Neural progenitor cell (in vitro differentiated cells): ENCODE results near the gene RSF1. TPM values are rescaled to one million over a fixed set of nuclear protein-coding genes. Genes with fewer than 3 reads are reported as not detected.

ENCODE experiments used
- DNase-seq: peaks from one replicate; pipeline ENCODE4 v3.0.0-alpha.2; 2016; ENCODE audit warnings: low spot score
- H2AFZ ChIP-seq: fragments of 200-600 bp; sonication (generic); replicated peaks from 2 replicates; pipeline ENCODE4 v1.6.1; 2016; ENCODE audit warnings: antibody characterized with exemption
- H3F3A ChIP-seq: fragments of 200-600 bp; sonication (generic); 2 replicates; pipeline ENCODE4 v1.6.1; 2016; ENCODE audit warnings: antibody characterized with exemption, low read depth
- H3K27ac ChIP-seq: fragments of 200-600 bp; sonication (generic); 2 replicates; pipeline ENCODE4 v1.5.1; 2016; ENCODE audit warnings: mild to moderate bottlenecking
- H3K27me3 ChIP-seq: fragments of 200-600 bp; sonication (generic); 2 replicates; pipeline ENCODE4 v1.6.1; 2016; ENCODE audit warnings: mild to moderate bottlenecking, moderate library complexity
- H3K36me3 ChIP-seq: fragments of 200-600 bp; sonication (generic); 2 replicates; pipeline ENCODE4 v1.5.1; 2016
- H3K4me1 ChIP-seq: fragments of 200-600 bp; sonication (generic); 2 replicates; pipeline ENCODE4 v1.6.1; 2016; ENCODE audit warnings: mixed run types
- H3K4me2 ChIP-seq: fragments of 200-600 bp; sonication (generic); 2 replicates; pipeline ENCODE4 v1.6.1; 2016
- H3K4me3 ChIP-seq: fragments of 200-600 bp; sonication (generic); 2 replicates; pipeline ENCODE4 v1.5.1; 2016
- H3K79me2 ChIP-seq: fragments of 200-600 bp; sonication (generic); 2 replicates; pipeline ENCODE4 v1.6.1; 2016; ENCODE audit warnings: low read depth
- H3K9ac ChIP-seq: fragments of 200-600 bp; sonication (generic); 2 replicates; pipeline ENCODE4 v1.6.1; 2016
- H3K9me3 ChIP-seq: fragments of 200-600 bp; sonication (generic); 2 replicates; pipeline ENCODE4 v1.5.1; 2016; ENCODE audit warnings: low read depth
- H4K20me1 ChIP-seq: fragments of 200-600 bp; sonication (generic); 2 replicates; pipeline ENCODE4 v1.6.1; 2016; ENCODE audit warnings: low read depth
- H3K27ac Mint-ChIP-seq: 3 replicates; pipeline ENCODE4 v1.8.0; 2021; ENCODE audit warnings: mixed read lengths
- H3K27me3 Mint-ChIP-seq: 2 replicates; pipeline ENCODE4 v1.8.0; 2022; ENCODE audit warnings: low read depth, mild to moderate bottlenecking, inconsistent platforms, moderate library complexity, mixed read lengths; ENCODE audit not compliant: insufficient read depth
- H3K36me3 Mint-ChIP-seq: 3 replicates; pipeline ENCODE4 v1.8.0; 2021; ENCODE audit warnings: mixed read lengths
- H3K4me1 Mint-ChIP-seq: 3 replicates; pipeline ENCODE4 v1.8.0; 2021; ENCODE audit warnings: mixed read lengths
- H3K4me3 Mint-ChIP-seq: 3 replicates; pipeline ENCODE4 v1.8.0; 2021; ENCODE audit warnings: mild to moderate bottlenecking, moderate library complexity, mixed read lengths
- H3K9me3 Mint-ChIP-seq: 3 replicates; pipeline ENCODE4 v1.8.0; 2020; ENCODE audit warnings: mixed read lengths
- EZH2 ChIP-seq: fragments of 200-600 bp; sonication (generic); IDR thresholded peaks from 2 replicates; pipeline ENCODE4 v1.6.1; 2017; ENCODE audit warnings: antibody characterized with exemption, mild to moderate bottlenecking, moderate library complexity
- EZH2phosphoT487 ChIP-seq: fragments of 200-600 bp; sonication (generic); IDR thresholded peaks from 2 replicates; pipeline ENCODE4 v1.6.1; 2017; ENCODE audit warnings: antibody characterized with exemption
- total RNA-seq: library from RNA; depleted of rRNA; stranded (reverse); fragments of >200 nt; gene quantifications from 2 replicates; pipeline ENCODE4 v1.2.3, GENCODE V29; 2015; ENCODE audit warnings: low replicate concordance
- TF ChIP-seq, protein P1 (sequence below): fragments of 200-600 bp; sonication (generic); IDR thresholded peaks from 2 replicates; pipeline ENCODE4 v1.5.1; 2017; ENCODE audit warnings: antibody characterized with exemption, mild to moderate bottlenecking

RSF1 gene
- total RNA-seq, 1 donor from 2014 or later: 106 TPM

DNA sequence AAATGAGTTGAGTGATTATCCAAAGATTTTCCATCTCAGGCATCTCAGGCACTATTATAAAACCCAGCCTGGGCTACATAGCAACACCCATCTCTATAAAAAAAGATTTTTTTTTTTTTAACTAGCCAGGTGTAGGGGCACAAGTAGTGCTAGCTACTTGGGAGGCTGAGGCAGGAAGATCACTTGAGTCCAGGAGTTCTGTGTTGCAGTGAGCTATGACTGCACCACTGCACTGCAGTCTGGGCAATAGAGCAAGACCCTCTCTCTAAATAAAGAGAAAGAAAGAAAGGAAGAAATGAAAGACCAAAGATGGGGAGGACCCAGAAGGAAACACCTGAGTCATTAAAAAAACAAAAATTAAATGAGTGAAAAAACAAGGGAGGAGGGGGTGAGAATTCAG is 14.1 kb downstream of the RSF1 start:
- Histone ChIP-seq H3K36me3 (no peaks in the 10 kb centered on the region), H4K20me1 (peaks cover 96% of the 10 kb centered on the region), H3K4me1 (no peaks in the 10 kb centered on the region), H3K27me3 (no peaks in the 10 kb centered on the region), H3K9me3 (no peaks in the 10 kb centered on the region), H3K9ac (no peak overlapping the region), H3K4me2 (no peak overlapping the region), H3F3A (no peaks in the 10 kb centered on the region), H3K79me2 (peaks cover 97% of the 10 kb centered on the region), H3K4me3 (no peak overlapping the region), H3K27ac (no peak overlapping the region), H2AFZ (no peak overlapping the region)
- DNase-seq: no peak
- no peak for TF ChIP-seq EZH2phosphoT487
- TF ChIP-seq, protein P1, sequence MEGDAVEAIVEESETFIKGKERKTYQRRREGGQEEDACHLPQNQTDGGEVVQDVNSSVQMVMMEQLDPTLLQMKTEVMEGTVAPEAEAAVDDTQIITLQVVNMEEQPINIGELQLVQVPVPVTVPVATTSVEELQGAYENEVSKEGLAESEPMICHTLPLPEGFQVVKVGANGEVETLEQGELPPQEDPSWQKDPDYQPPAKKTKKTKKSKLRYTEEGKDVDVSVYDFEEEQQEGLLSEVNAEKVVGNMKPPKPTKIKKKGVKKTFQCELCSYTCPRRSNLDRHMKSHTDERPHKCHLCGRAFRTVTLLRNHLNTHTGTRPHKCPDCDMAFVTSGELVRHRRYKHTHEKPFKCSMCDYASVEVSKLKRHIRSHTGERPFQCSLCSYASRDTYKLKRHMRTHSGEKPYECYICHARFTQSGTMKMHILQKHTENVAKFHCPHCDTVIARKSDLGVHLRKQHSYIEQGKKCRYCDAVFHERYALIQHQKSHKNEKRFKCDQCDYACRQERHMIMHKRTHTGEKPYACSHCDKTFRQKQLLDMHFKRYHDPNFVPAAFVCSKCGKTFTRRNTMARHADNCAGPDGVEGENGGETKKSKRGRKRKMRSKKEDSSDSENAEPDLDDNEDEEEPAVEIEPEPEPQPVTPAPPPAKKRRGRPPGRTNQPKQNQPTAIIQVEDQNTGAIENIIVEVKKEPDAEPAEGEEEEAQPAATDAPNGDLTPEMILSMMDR: no peak
- no peak for TF ChIP-seq EZH2
- Mint-ChIP-seq H3K4me3 (no peak overlapping the region), H3K27me3 (no peaks in the 10 kb centered on the region), H3K4me1 (peaks cover 2% of the 10 kb centered on the region), H3K27ac (no peak overlapping the region), H3K9me3 (no peaks in the 10 kb centered on the region), H3K36me3 (peaks cover 18% of the 10 kb centered on the region)

DNA sequence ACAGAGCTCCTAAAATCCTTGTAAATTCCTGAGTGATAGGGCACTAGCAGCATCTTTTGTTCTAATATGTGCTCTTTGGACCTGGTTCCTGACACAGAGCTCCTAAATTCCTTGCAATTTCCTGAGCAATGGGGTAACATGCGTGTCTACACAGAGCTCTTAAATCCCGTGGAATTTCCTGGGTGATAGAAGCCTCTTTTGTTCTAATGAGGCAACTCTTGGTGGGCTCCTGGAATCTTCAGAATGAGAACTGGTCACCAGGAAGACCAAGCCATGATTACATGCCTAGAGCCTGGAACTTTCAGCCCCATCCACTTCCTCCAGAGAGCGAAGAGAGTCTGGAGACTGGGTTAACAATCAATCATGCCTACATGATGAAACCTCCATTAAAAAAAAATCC is 19.0 kb downstream of the RSF1 start:
- Histone ChIP-seq H3K4me3 (no peak overlapping the region), H3K9me3 (no peaks in the 10 kb centered on the region), H2AFZ (no peak overlapping the region), H3K27ac (no peak overlapping the region), H3K4me1 (no peaks in the 10 kb centered on the region), H3K27me3 (no peaks in the 10 kb centered on the region), H3K36me3 (peaks cover 4% of the 10 kb centered on the region), H3K79me2 (peaks cover 100% of the 10 kb centered on the region), H4K20me1 (peaks cover 83% of the 10 kb centered on the region), H3K9ac (no peak overlapping the region), H3K4me2 (no peak overlapping the region), H3F3A (no peaks in the 10 kb centered on the region)
- DNase-seq: no peak
- Mint-ChIP-seq H3K36me3 (peaks cover 26% of the 10 kb centered on the region), H3K27me3 (no peaks in the 10 kb centered on the region), H3K4me1 (peaks cover 2% of the 10 kb centered on the region), H3K9me3 (peaks cover 22% of the 10 kb centered on the region), H3K27ac (no peak overlapping the region), H3K4me3 (no peak overlapping the region)
- TF ChIP-seq, protein P1: no peak
- TF ChIP-seq EZH2phosphoT487 (no peak), EZH2 (no peak)

DNA sequence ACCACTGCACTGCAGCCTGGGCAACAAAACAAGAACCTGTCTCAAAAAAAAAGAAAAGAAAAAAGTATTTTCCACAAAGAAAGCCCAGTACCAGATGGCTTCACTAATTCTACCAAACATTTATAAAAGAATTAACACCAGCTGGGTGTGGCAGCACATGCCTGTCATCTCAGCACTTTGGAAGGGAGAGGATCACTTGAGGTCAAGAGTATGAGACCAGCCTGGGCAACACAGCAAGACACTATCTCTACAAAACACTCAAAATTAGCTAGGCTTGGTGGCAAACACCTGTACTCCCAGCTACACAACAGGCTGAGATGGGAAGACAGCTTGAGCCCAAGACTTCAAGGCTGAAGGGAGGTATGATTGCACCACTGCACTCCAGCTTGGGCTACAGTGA is 20.1 kb downstream of the RSF1 start:
- H3K4me3 Mint-ChIP-seq: no peak overlapping the region
- no peak overlapping the region for H3K27ac Mint-ChIP-seq

More for the DNA sequence above, 20.1 kb downstream of the RSF1 start:
- Mint-ChIP-seq H3K4me1 (peaks cover 2% of the 10 kb centered on the region), H3K9me3 (peaks cover 32% of the 10 kb centered on the region), H3K27me3 (no peaks in the 10 kb centered on the region), H3K36me3 (peaks cover 36% of the 10 kb centered on the region)
- H3K4me3 ChIP-seq: no peak overlapping the region
- no peaks in the 10 kb centered on the region for H3K27me3 ChIP-seq
- H2AFZ ChIP-seq: no peak overlapping the region
- H3K9ac ChIP-seq: no peak overlapping the region
- no peaks in the 10 kb centered on the region for H3K4me1 ChIP-seq
- no peak overlapping the region for H3K4me2 ChIP-seq
- TF ChIP-seq EZH2phosphoT487 (no peak), EZH2 (no peak)
- TF ChIP-seq, protein P1: no peak
- peaks cover 4% of the 10 kb centered on the region for H3K36me3 ChIP-seq
- peaks cover 76% of the 10 kb centered on the region for H4K20me1 ChIP-seq
- H3K9me3 ChIP-seq: no peaks in the 10 kb centered on the region
- H3K79me2 ChIP-seq: peaks cover 100% of the 10 kb centered on the region
- no peaks in the 10 kb centered on the region for H3F3A ChIP-seq
- no peak for DNase-seq
- H3K27ac ChIP-seq: no peak overlapping the region
